Colonic mucosa (tissue), 4 donors: ENCODE results near the gene MAPRE3. TPM values are rescaled to one million over a fixed set of nuclear protein-coding genes. Genes with fewer than 3 reads are reported as not detected.

Experiments
- DNase-seq: peaks from one replicate; pipeline ENCODE4 v3.0.0-alpha.2; 2020
- H3K27ac ChIP-seq: fragments of 200-600 bp; one replicate; pipeline ENCODE4 v1.8.0; 2021
- H3K27me3 ChIP-seq: fragments of 200-600 bp; one replicate; pipeline ENCODE4 v1.8.0; 2021
- H3K36me3 ChIP-seq: fragments of 200-600 bp; one replicate; pipeline ENCODE4 v1.8.0; 2021
- H3K4me1 ChIP-seq: fragments of 200-600 bp; one replicate; pipeline ENCODE4 v1.8.0; 2021; ENCODE audit warnings: mild to moderate bottlenecking
- H3K4me3 ChIP-seq: fragments of 200-600 bp; one replicate; pipeline ENCODE4 v1.8.0; 2021
- H3K9ac ChIP-seq, 2 donors: one replicate each; pipeline ENCODE4 v1.7.0; 2013; ENCODE audit warnings: control low read depth in 2 of 2, low read depth in 2 of 2, low read length in 2 of 2
- H3K9me3 ChIP-seq: fragments of 200-600 bp; one replicate; pipeline ENCODE4 v1.8.0; 2021
- intact Hi-C: fragments of 100-400 bp; cut with DNase I; formaldehyde crosslinking; loops from one replicate; pipeline ENCODE4 v1.14.1; 2022
- total RNA-seq, 2 donors: library from RNA; stranded (reverse); fragmentation: NEBNext Ultra II Directional in 1 of 2; extraction: Animal tissue kit (Norgen Biotek cat#: 25700) in 1 of 2; gene quantifications; one replicate each; pipeline ENCODE4 v1.2.1, GENCODE V29; 2021
- TF ChIP-seq, protein P1 (sequence below): fragments of 200-600 bp; IDR thresholded peaks from one replicate; pipeline ENCODE4 v1.8.0; 2022; ENCODE audit warnings: antibody characterized with exemption, mild to moderate bottlenecking
- donor health status: healthy.
- donor health status: DM: no; HTN: no; CAD: no.
- donor health status: DM: no; HTN: no; CAD: no.

The MAPRE3 gene
- total RNA-seq, 2 donors from 2014 or later: 21.6 to 22.0 TPM

DNA sequence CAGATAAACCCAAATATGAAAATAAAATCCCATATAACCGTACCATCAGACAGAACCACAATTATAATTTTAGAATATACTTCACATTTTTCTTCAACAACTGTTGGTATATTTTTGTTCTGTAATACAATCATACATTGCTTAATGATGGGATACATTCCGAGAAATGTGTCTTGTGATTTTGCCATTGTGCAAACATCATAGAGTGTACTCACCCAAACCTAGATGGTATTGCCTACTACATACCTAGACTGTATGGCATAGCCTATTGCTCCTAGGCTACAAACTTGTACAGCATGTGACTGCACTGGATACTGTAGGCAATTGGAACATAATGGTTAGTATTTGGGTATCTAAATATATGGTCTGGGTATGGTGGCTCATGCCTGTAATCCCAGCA lies 30.6 kb downstream of the MAPRE3 start:
- no peak for DNase-seq
- Histone ChIP-seq H3K4me1 (no peaks in the 10 kb centered on the region), H3K27ac (no peak overlapping the region), H3K27me3 (no peaks in the 10 kb centered on the region), H3K9me3 (no peaks in the 10 kb centered on the region), H3K36me3 (no peaks in the 10 kb centered on the region), H3K9ac (no peak overlapping the region), H3K4me3 (no peak overlapping the region)
- TF ChIP-seq, protein P1, sequence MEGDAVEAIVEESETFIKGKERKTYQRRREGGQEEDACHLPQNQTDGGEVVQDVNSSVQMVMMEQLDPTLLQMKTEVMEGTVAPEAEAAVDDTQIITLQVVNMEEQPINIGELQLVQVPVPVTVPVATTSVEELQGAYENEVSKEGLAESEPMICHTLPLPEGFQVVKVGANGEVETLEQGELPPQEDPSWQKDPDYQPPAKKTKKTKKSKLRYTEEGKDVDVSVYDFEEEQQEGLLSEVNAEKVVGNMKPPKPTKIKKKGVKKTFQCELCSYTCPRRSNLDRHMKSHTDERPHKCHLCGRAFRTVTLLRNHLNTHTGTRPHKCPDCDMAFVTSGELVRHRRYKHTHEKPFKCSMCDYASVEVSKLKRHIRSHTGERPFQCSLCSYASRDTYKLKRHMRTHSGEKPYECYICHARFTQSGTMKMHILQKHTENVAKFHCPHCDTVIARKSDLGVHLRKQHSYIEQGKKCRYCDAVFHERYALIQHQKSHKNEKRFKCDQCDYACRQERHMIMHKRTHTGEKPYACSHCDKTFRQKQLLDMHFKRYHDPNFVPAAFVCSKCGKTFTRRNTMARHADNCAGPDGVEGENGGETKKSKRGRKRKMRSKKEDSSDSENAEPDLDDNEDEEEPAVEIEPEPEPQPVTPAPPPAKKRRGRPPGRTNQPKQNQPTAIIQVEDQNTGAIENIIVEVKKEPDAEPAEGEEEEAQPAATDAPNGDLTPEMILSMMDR: no peak
- intact Hi-C loops: no loop called here

DNA sequence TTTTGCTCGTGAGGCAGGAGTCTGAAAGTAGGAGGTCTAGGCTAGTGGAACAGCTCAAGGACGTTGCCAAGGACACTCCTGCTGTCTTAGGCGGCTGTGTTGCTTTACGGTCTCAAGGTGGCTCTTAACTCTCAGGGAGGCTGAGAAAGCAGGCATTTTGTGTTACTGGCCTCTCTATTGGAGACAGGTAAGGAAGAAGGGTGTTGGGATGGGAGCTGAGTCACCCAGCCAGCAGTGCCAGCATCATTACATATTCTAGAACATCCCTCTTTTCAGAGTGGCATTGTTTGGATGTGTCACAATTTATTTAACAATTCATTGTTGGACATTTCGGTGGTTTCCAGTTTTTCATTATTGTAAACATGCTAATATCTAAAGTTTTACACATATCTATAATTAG lies 31.5 kb downstream of the MAPRE3 start:
- no peak overlapping the region for H3K9ac ChIP-seq
- DNase-seq: no peak
- H3K27me3 ChIP-seq: no peaks in the 10 kb centered on the region
- no peaks in the 10 kb centered on the region for H3K36me3 ChIP-seq
- no peaks in the 10 kb centered on the region for H3K9me3 ChIP-seq
- no peak overlapping the region for H3K4me3 ChIP-seq
- TF ChIP-seq, protein P1: no peak
- no peak overlapping the region for H3K27ac ChIP-seq
- intact Hi-C loops: no loop called here
- H3K4me1 ChIP-seq: no peaks in the 10 kb centered on the region

DNA sequence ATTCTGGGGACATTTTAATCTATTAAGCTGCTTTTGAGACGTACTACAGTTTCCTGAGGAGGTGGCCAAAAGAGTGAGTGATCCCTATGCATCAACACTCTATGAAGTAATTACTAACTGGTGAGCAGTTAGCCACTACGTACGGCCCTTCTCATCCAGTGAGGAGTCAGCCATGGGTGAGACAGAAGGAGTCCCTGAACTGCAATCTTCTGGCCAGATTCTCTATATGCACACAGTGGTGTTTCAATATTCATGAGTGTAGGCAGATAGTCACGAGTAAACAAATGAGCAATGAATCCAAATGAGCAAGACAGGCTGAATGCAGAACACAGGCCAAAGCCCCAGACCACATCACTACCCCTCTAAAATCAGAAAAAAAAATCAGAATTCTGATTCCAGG lies 32.6 kb downstream of the MAPRE3 start:
- H3K4me3 ChIP-seq: no peak overlapping the region
- no peak overlapping the region for H3K9ac ChIP-seq
- no peak overlapping the region for H3K27ac ChIP-seq
- intact Hi-C loops: no loop called here
- no peak for DNase-seq
- TF ChIP-seq, protein P1: no peak
- no peaks in the 10 kb centered on the region for H3K36me3 ChIP-seq
- H3K27me3 ChIP-seq: no peaks in the 10 kb centered on the region
- no peaks in the 10 kb centered on the region for H3K9me3 ChIP-seq
- H3K4me1 ChIP-seq: no peaks in the 10 kb centered on the region

DNA sequence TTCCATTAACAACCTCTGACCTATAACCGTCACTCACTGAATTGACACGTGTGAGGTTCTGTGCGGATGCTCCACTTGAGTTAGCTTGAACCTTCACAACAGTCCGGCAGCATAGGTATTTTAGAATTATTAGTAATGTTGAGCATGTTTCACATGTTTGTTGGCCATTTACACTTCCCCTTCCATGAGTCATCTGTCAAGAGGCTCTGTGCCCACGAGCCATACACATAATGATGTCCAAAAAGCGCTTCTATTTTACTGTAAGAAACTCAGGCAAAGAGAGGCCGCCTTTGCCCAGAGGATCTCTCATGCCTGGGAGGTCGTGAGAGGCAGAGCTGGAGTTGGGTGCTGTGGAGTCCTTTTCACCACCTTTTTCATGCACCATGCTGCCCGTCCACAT lies 33.4 kb downstream of the MAPRE3 start:
- Histone ChIP-seq H3K27me3 (no peaks in the 10 kb centered on the region), H3K4me3 (no peak overlapping the region), H3K36me3 (no peaks in the 10 kb centered on the region), H3K9ac (no peak overlapping the region), H3K27ac (no peak overlapping the region), H3K4me1 (no peaks in the 10 kb centered on the region), H3K9me3 (no peaks in the 10 kb centered on the region)
- TF ChIP-seq, protein P1: no peak
- no peak for DNase-seq
- intact Hi-C loops: no loop called here

DNA sequence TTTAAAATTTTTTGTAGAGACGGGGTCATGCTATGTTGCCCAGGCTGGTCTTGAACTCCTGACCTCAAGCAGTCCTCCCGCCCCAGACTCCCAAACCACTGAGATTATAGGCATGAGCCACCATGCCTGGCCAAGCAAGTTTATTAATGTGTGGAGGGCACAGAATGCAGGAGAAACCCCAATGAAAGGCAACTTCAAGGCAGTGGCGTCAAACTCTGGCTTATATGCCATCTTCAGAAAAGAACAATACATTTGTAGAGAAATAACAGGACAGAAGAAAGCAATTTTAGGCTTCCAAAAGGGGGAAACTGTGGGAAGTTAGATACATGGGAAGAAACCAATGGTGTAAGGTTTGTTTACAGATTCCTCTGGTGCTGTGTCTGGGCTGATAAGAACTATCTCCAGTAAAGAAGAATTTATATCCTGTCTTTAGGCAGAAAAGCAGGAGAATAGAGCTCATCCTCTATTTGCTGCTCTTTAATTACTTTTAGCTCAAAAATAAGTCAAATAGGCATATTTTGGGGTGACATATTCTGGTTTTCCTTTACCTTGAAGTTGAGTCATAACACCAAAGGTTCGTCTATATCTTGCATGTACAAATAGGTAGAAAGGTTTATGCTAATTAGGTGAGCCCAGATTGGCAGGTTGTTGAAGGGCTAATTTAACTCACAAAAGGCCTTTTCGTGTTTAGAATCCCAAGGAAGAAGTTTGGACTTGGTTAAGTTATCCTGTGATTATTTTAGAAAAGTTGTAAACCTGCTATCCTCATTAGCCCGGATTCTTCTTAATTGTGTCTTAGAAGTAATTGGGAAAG lies 36.4 kb downstream of the MAPRE3 start:
- Histone ChIP-seq H3K9me3 (no peaks in the 10 kb centered on the region), H3K27me3 (no peaks in the 10 kb centered on the region), H3K4me3 (no peak overlapping the region), H3K27ac (no peak overlapping the region), H3K36me3 (no peaks in the 10 kb centered on the region), H3K9ac (no peak overlapping the region), H3K4me1 (no peaks in the 10 kb centered on the region)
- intact Hi-C loops: no loop called here
- DNase-seq: no peak
- TF ChIP-seq, protein P1: no peak
